Astrocyte of the cerebellum (primary cell): ENCODE measurements around the gene NPEPPS.
A peak's percentile ranks its signal among the peaks of the same experiment; 100 is the strongest.

Source experiments
- DNase-seq: peaks from one replicate; pipeline ENCODE4 v3.0.0-alpha.2; 2011; ENCODE audit warnings: low read depth
- H3K4me3 ChIP-seq: 2 replicates; pipeline ENCODE4 v1.5.1; 2011; ENCODE audit warnings: mild to moderate bottlenecking, low read depth, low read length, moderate library complexity
- in situ Hi-C: cut with HindIII; loops from 2 replicates; pipeline ENCODE4 v1.10.0; 2017; ENCODE audit warnings: low sequenced_read_pairs
- TF ChIP-seq, protein P1 (sequence below): IDR thresholded peaks from 2 replicates; pipeline ENCODE4 v1.5.1; 2012; ENCODE audit warnings: low read length, low read depth, moderate library complexity, mild to moderate bottlenecking; ENCODE audit errors: missing control alignments

The NPEPPS gene

DNA sequence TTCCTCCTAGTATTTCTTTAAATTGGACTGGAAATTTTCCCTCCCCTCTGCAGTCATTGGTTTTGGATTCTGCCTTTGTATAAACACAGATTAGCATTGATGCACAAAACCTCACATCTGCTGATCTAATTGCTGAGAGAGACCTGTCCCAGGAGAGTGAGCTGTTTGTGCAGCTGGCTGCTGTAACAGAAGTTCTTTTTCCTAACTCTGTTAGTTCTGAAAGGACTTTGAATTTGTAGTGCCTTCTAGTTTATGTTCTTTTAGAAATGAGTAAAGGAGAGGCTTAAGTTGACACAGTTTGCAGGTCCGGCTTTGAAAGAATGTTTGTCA, 73.7 kb downstream of the NPEPPS start:
- TF ChIP-seq, protein P1, sequence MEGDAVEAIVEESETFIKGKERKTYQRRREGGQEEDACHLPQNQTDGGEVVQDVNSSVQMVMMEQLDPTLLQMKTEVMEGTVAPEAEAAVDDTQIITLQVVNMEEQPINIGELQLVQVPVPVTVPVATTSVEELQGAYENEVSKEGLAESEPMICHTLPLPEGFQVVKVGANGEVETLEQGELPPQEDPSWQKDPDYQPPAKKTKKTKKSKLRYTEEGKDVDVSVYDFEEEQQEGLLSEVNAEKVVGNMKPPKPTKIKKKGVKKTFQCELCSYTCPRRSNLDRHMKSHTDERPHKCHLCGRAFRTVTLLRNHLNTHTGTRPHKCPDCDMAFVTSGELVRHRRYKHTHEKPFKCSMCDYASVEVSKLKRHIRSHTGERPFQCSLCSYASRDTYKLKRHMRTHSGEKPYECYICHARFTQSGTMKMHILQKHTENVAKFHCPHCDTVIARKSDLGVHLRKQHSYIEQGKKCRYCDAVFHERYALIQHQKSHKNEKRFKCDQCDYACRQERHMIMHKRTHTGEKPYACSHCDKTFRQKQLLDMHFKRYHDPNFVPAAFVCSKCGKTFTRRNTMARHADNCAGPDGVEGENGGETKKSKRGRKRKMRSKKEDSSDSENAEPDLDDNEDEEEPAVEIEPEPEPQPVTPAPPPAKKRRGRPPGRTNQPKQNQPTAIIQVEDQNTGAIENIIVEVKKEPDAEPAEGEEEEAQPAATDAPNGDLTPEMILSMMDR, result no peak
- no peak overlapping the region for H3K4me3 ChIP-seq
- DNase-seq, result peak; percentile 39
- in situ Hi-C loops, result no loop called here

DNA sequence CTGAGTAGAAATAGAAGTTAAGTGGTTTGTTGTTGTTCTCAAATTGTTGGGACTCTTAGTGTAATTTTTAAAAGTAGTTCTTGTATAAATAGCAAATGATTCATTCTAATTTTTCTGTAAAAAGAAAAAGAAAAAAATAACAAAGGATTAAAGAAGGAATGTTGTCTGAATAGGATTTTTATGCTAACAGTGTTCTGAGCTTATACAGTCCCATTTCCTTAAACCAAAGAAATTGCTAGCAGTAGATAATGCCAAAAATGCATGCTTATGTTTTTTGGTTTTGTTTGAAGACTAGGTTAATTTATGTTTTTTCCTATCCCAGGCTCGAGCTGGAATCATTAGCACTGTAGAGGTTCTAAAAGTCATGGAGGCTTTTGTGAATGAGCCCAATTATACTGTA, 74.1 kb downstream of the NPEPPS start:
- no peak overlapping the region for H3K4me3 ChIP-seq
- TF ChIP-seq, protein P1, result no peak
- no peak for DNase-seq
- in situ Hi-C loops, result no loop called here

DNA sequence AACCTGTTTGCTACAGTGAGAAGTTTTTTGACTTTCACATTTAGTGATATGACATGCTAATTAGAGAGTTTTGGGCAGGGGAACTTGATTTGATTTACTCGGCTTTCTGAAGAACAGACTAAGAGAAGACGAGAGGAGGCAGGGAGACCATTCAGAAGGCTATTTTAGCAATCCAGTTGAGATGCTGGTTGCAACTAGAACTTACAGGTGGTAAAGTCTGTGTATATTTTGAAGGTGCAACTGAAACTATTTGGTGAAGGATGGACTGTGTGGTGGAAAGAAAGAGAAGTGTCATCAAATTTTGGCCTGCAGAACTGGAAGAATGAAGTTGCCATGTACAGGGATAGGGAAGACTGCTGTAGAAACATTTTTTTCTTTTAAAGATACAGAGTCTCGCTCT, 76.6 kb downstream of the NPEPPS start:
- TF ChIP-seq, protein P1, result no peak
- in situ Hi-C loops, result no loop called here
- no peak for DNase-seq
- no peak overlapping the region for H3K4me3 ChIP-seq

DNA sequence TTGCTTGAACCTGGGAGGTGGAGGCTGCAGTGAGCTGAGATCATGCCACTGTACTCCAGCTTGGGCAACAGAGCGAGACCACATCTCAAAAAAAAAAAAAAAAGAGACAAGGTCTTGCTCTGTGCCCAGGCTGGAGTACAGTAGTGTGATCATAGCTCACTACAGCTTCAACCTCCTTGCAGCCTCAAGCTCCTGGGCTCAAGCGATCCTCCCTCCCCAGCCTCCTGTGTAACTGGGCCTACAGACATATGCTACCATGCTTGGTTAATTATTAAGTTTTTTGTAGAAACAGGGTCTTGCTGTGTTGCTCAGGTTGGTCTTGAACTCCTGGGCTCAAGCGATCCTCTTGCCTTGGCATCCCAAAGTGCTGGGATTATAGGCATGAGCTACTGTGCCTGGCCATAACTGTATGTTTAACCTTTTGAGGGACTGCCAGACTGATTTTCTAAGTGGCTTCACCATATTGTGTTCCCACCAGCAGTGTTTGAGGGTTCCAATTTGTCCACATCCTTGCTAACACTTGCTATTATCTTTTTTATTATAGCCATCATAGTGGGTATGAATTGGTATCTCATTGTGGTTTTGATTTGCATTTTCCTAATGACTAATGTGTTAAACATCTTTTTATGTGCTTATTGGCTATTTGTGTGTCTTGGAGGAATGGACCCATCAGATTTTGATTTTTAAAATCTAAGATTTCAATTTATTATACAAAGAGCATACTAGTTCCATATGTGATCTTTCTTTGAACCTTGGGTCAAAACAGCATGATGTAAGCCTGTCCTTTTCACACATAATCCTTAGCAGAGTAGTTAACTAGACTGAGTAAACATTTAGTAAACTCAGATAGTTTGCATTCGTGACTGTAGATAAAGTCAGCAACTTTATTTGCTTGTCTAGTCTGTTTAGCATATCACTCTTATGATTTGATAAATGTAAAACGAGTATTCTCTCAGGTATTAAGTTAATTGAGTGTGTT, 80.8 kb downstream of the NPEPPS start:
- H3K4me3 ChIP-seq, result no peak overlapping the region
- TF ChIP-seq, protein P1, result no peak
- in situ Hi-C loops, result no loop called here
- no peak for DNase-seq

DNA sequence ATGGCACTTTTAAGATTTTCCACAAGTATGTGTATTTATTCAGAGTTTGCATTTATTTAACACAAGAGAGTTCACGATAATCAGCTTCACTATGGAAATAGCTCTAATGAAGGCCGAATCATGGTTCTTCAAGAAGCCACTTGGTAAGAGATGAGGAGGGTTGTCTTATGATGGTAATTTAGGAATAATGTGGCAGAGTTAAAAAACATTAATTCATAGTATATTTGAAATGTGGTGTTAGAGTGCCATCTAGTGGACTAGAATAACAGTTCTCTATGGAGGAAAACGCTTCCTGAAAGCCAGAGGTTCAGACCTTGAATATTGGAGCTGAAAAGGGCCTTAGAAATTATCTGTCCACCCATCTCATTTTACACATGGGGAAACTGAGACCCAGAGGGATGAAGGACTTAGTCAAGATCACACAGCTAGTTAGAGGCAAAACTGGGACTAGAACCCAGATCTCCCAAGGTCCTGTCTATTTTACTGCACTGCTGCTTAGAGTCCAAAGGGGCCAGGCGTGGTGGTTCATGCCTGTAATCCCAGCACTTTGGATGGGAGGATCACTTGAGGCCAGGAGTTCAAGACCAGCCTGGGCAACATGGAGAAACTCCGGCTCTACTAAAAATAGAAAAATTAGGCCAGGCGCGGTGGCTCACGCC, 85.0 kb downstream of the NPEPPS start:
- DNase-seq, result peak; percentile 46
- in situ Hi-C loops, result no loop called here
- TF ChIP-seq, protein P1, result peak; percentile 46
- H3K4me3 ChIP-seq, result no peak overlapping the region

DNA sequence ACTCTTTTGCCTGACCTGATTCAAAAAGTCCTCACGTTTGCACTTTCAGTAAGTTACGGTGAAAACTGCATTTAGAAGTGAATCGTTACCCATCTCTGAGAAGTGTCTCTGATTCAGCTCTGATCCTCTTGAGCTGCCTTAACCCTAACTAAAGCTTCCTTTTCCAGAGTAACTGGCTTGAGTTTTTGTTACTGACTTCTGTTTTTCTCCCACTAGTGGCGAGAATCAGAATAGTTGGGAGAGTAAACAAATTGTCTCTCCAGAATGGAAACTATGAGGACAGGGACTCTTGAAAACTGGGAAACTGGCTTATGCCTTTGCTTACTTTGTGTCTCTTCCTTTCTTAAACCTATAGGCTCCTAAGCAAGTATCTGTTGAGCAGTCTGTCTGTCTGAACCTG, 87.5 kb downstream of the NPEPPS start:
- TF ChIP-seq, protein P1, result peak; percentile 50
- H3K4me3 ChIP-seq, result no peak overlapping the region
- DNase-seq, result peak; percentile 9
- in situ Hi-C loops, result no loop called here
